ENCODE measurements around the gene MTLN.

DNA sequence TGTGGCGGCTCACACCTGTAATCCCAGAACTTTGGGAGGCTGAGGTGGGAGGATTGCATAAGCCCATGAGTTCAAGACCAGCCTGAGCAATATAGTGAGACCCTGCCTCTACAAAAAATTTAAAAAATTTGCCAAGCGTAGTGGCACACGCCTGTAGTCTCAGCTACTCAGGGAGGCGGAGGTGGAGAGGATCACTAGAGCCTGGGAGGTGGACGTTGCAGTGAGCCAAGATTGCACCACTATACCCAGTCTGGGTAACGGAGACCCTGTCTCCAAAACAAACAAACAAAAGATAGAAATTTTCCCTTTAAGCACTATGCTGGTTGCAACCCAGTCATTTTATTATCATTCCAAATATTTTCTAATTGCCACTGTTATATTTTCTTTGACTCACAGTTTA, 39.8 kb downstream of the MTLN start:
- TF ChIP-seq, protein P1, sequence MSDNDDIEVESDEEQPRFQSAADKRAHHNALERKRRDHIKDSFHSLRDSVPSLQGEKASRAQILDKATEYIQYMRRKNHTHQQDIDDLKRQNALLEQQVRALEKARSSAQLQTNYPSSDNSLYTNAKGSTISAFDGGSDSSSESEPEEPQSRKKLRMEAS (IDR thresholded peaks at IDR 0.05) = no peak
- TF ChIP-seq REST (IDR thresholded peaks at IDR 0.05; ENCODE audit: low read depth) (no peak), EP300 (IDR thresholded peaks at IDR 0.05; ENCODE audit: borderline replicate concordance) (no peak), TEAD4 (IDR thresholded peaks at IDR 0.05) (no peak)

Measured in Ishikawa (cell line).